Fibroblast of lung (primary cell): ENCODE measurements around the gene HAPSTR1.

Experiments
- EZH2 ChIP-seq: IDR thresholded peaks from 2 replicates; pipeline ENCODE4 v1.5.1; 2012; ENCODE audit warnings: low read length, control low read depth, mild to moderate bottlenecking; ENCODE audit errors: missing control alignments
- TF ChIP-seq, protein P1 (sequence below), 2 donors: IDR thresholded peaks in 1 of 2; conservative IDR thresholded peaks in 1 of 2; 1 replicate in 1 of 2; 2 replicates in 1 of 2; pipeline ENCODE4 v1.5.1; 2011 to 2012; ENCODE audit warnings: low read length in 2 of 2, control low read depth in 1 of 2, inconsistent platforms in 1 of 2, low read depth in 1 of 2, mild to moderate bottlenecking in 1 of 2

DNA sequence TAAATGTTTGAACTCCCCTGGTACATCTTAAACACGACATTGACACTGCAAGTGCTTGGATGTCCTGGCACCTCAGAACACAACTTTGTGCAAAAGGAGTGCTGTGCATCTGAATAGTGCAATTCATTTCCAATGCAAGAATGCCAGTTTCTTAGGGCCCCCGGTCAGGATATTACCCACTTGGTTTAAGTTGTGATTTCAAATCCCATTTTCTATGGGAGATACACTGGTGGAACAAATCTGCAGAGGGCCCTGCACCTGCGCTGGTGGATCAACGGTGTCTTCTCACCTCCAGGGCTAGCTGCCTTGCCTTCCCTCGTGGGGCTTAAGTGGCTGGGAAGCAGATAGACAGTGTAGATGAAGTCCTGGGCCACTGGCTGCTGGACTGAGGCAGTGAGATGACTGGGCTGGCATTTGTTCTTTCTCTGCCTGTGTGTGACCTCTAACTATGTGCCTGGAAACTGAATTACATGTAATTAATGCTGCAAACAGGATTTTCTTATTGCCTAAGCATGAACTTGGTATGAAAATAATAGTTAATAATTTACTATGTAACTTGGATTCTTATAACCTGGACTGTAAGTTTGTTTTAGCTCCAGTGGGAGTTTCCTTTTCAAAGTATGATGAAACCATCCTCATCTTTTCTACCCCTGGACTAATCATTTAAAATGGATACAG lies 20.9 kb downstream of the HAPSTR1 start:
- TF ChIP-seq, protein P1, sequence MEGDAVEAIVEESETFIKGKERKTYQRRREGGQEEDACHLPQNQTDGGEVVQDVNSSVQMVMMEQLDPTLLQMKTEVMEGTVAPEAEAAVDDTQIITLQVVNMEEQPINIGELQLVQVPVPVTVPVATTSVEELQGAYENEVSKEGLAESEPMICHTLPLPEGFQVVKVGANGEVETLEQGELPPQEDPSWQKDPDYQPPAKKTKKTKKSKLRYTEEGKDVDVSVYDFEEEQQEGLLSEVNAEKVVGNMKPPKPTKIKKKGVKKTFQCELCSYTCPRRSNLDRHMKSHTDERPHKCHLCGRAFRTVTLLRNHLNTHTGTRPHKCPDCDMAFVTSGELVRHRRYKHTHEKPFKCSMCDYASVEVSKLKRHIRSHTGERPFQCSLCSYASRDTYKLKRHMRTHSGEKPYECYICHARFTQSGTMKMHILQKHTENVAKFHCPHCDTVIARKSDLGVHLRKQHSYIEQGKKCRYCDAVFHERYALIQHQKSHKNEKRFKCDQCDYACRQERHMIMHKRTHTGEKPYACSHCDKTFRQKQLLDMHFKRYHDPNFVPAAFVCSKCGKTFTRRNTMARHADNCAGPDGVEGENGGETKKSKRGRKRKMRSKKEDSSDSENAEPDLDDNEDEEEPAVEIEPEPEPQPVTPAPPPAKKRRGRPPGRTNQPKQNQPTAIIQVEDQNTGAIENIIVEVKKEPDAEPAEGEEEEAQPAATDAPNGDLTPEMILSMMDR (conservative IDR thresholded peaks at IDR 0.05 in 1 of 2, IDR thresholded peaks at IDR 0.05 in 1 of 2; ENCODE audit: low read depth in 1 of 2, low read length in 2 of 2), result no peak
- no peak for TF ChIP-seq EZH2
